HCT116 (cell line): Measurements from ENCODE around the gene TFF1. TPM values are rescaled to one million over a fixed set of nuclear protein-coding genes. Genes with fewer than 3 reads are reported as not detected.

Experiments
- ATAC-seq: fragments of 200-7000 bp; cut with Tn5 transposase; 2 replicates; pipeline ENCODE4 v1.9.1; 2020; ENCODE audit warnings: mild to moderate bottlenecking, moderate library complexity
- BruUV-seq: library from RNA; stranded (reverse); fragments of 400-500 nt; replicated peaks from 2 replicates; lab custom pipeline; 2021; lab: Mats Ljungman, UMichigan
- CTCF ChIA-PET: fragments of 300-600 bp; sonication (Branson Sonifier 250); formaldehyde crosslinking; loops from one replicate; lab custom pipeline; 2021; ENCODE audit warnings: antibody characterized with exemption; lab: Charles Lee
- POLR2A ChIA-PET: fragments of 300-600, 350-600 bp; sonication (Branson Sonifier 250); formaldehyde crosslinking; loops from one replicate; lab custom pipeline; 2021; ENCODE audit warnings: antibody characterized with exemption; lab: Charles Lee
- RAD21 ChIA-PET, 2 experiments: fragments of 300-600 bp; sonication (Branson Sonifier 250); formaldehyde crosslinking; loops; one replicate each; lab custom pipeline; 2023; ENCODE audit warnings: low total read pairs in 2 of 2; ENCODE audit not compliant: uncharacterized antibody in 2 of 2, unreplicated experiment in 2 of 2, low non-redundant PET in 1 of 2; lab: Charles Lee
- DNase-seq: peaks from one replicate; pipeline ENCODE4 v3.0.0-alpha.2; 2010; ENCODE audit warnings: low read depth, low spot score
- H2AFZ ChIP-seq: fragments of 200-600 bp; shearing (Covaris generic), sonication (generic); 2 replicates; pipeline ENCODE4 v1.6.1; 2017; ENCODE audit warnings: low read depth, mixed run types, mixed read lengths, antibody characterized with exemption, low read length; ENCODE audit not compliant: poor library complexity, severe bottlenecking
- H3K27ac ChIP-seq: 2 replicates; pipeline ENCODE4 v1.5.1; 2012; ENCODE audit warnings: low read depth, low read length
- H3K27me3 ChIP-seq: fragments of 200-600 bp; sonication (generic); 2 replicates; pipeline ENCODE4 v1.6.1; 2016; ENCODE audit warnings: mixed run types, low read length, mixed read lengths; ENCODE audit not compliant: insufficient read depth
- H3K36me3 ChIP-seq, 2 experiments: fragments of 200-500 bp in 1 of 2; fragments of 200-600 bp in 1 of 2; sonication (Bioruptor generic) in 1 of 2; sonication (generic) in 1 of 2; 2 replicates each; pipeline versions ENCODE4 v1.5.1 to v1.6.1; 2014 to 2016; ENCODE audit warnings: low read length in 2 of 2, inconsistent platforms in 1 of 2, mixed read lengths in 1 of 2, mixed run types in 1 of 2; ENCODE audit not compliant: insufficient read depth in 2 of 2, control insufficient read depth in 1 of 2
- H3K4me1 ChIP-seq, 2 experiments: fragments of 200-600 bp in 1 of 2; sonication (generic) in 1 of 2; 2 replicates each; pipeline versions ENCODE4 v1.5.1 to v1.6.1; 2012 to 2017; ENCODE audit warnings: low read length in 2 of 2, inconsistent platforms in 1 of 2, mild to moderate bottlenecking in 1 of 2, mixed read lengths in 1 of 2, mixed run types in 1 of 2, moderate library complexity in 1 of 2; ENCODE audit not compliant: insufficient read depth in 2 of 2, control insufficient read depth in 1 of 2
- H3K4me2 ChIP-seq: fragments of 200-600 bp; sonication (generic); 2 replicates; pipeline ENCODE4 v1.6.1; 2017; ENCODE audit warnings: mixed run types, low read length, mixed read lengths
- H3K4me3 ChIP-seq, 2 experiments: fragments of 200-600 bp in 1 of 2; sonication (generic) in 1 of 2; replicated peaks in 1 of 2; 2 replicates each; pipeline ENCODE4 v1.5.1; 2011 to 2016; ENCODE audit warnings: low read length in 2 of 2, control low read depth in 1 of 2, low read depth in 1 of 2, mild to moderate bottlenecking in 1 of 2, mixed read lengths in 1 of 2, mixed run types in 1 of 2
- H3K79me2 ChIP-seq: fragments of 200-600 bp; sonication (generic); 2 replicates; pipeline ENCODE4 v1.6.1; 2017; ENCODE audit warnings: mild to moderate bottlenecking, mixed run types, low read length, moderate library complexity, mixed read lengths; ENCODE audit not compliant: insufficient read depth
- H3K9ac ChIP-seq: fragments of 200-600 bp; sonication (generic); 2 replicates; pipeline ENCODE4 v1.6.1; 2016; ENCODE audit warnings: low read length, mixed read lengths
- H3K9me2 ChIP-seq: fragments of 200-600 bp; sonication (generic), shearing (Covaris generic); 2 replicates; pipeline ENCODE4 v1.6.1; 2017; ENCODE audit warnings: mixed run types, mild to moderate bottlenecking, moderate library complexity; ENCODE audit not compliant: insufficient read depth
- H3K9me3 ChIP-seq, 2 experiments: fragments of 200-500 bp in 1 of 2; fragments of 200-600 bp in 1 of 2; sonication (Bioruptor generic) in 1 of 2; sonication (generic) in 1 of 2; 2 replicates each; pipeline ENCODE4 v1.6.1; 2014 to 2017; ENCODE audit warnings: low read length in 2 of 2, mixed read lengths in 2 of 2, inconsistent platforms in 1 of 2, low read depth in 1 of 2, mild to moderate bottlenecking in 1 of 2, mixed run types in 1 of 2, moderate library complexity in 1 of 2; ENCODE audit not compliant: control insufficient read depth in 1 of 2, insufficient read depth in 1 of 2
- H4K20me1 ChIP-seq: fragments of 200-600 bp; sonication (generic), shearing (Covaris generic); 2 replicates; pipeline ENCODE4 v1.6.1; 2017; ENCODE audit warnings: mixed run types, mild to moderate bottlenecking, moderate library complexity; ENCODE audit not compliant: insufficient read depth
- CEBPB ChIP-seq: IDR thresholded peaks from 2 replicates; pipeline ENCODE4 v1.6.1; 2012; ENCODE audit warnings: low read depth
- CTCF ChIP-seq, 3 experiments: fragments of 200-600 bp in 1 of 3; sonication (generic) in 1 of 3; IDR thresholded peaks in 2 of 3; conservative IDR thresholded peaks in 1 of 3; 2 replicates each; pipeline ENCODE4 v1.5.1; 2012 to 2017; ENCODE audit warnings: low read depth in 2 of 3, low read length in 2 of 3, antibody characterized with exemption in 1 of 3, borderline replicate concordance in 1 of 3, control low read depth in 1 of 3, mild to moderate bottlenecking in 1 of 3, mixed read lengths in 1 of 3, mixed run types in 1 of 3, moderate library complexity in 1 of 3; ENCODE audit not compliant: insufficient read depth in 1 of 3
- EGR1 ChIP-seq: IDR thresholded peaks from 2 replicates; pipeline ENCODE4 v1.6.1; 2012; ENCODE audit warnings: low read depth
- ELF1 ChIP-seq: IDR thresholded peaks from 2 replicates; pipeline ENCODE4 v1.6.1; 2012; ENCODE audit warnings: low read depth, borderline replicate concordance
- EZH2 ChIP-seq: fragments of 200-600 bp; sonication (generic); IDR thresholded peaks from 2 replicates; pipeline ENCODE4 v1.6.1; 2017; ENCODE audit warnings: antibody characterized with exemption, mixed run types
- FOSL1 ChIP-seq: IDR thresholded peaks from 2 replicates; pipeline ENCODE4 v1.6.1; 2012; ENCODE audit warnings: low read depth
- JUND ChIP-seq: IDR thresholded peaks from 2 replicates; pipeline ENCODE4 v1.6.1; 2012
- MAX ChIP-seq: IDR thresholded peaks from 2 replicates; pipeline ENCODE4 v1.6.1; 2012
- POLR2A ChIP-seq: IDR thresholded peaks from 2 replicates; pipeline ENCODE4 v1.7.0; 2011; ENCODE audit warnings: borderline replicate concordance; ENCODE audit not compliant: insufficient read depth, insufficient read length; ENCODE audit errors: extremely low read depth
- POLR2AphosphoS5 ChIP-seq: IDR thresholded peaks from 2 replicates; pipeline ENCODE4 v1.6.1; 2011; ENCODE audit warnings: mild to moderate bottlenecking, low read depth, low read length, moderate library complexity
- REST ChIP-seq: IDR thresholded peaks from 2 replicates; pipeline ENCODE4 v1.6.1; 2012; ENCODE audit warnings: low read depth
- SIN3A ChIP-seq: IDR thresholded peaks from 2 replicates; pipeline ENCODE4 v1.6.1; 2012; ENCODE audit warnings: low read depth
- SRF ChIP-seq: IDR thresholded peaks from 2 replicates; pipeline ENCODE4 v1.6.1; 2012; ENCODE audit warnings: low read depth
- TCF7L2 ChIP-seq: IDR thresholded peaks from 2 replicates; pipeline ENCODE4 v1.7.0; 2011; ENCODE audit warnings: borderline replicate concordance, inconsistent platforms; ENCODE audit not compliant: insufficient read depth, insufficient read length; ENCODE audit errors: extremely low read depth
- ZBTB33 ChIP-seq: IDR thresholded peaks from 2 replicates; pipeline ENCODE4 v1.6.1; 2011; ENCODE audit warnings: mild to moderate bottlenecking, low read length, moderate library complexity; ENCODE audit not compliant: insufficient replicate concordance; ENCODE audit errors: extremely low read depth
- ZNF274 ChIP-seq: fragments of 200-500 bp; sonication (Bioruptor generic); IDR thresholded peaks from 2 replicates; pipeline ENCODE4 v1.6.1; 2014; ENCODE audit warnings: mild to moderate bottlenecking, low read depth, low read length, inconsistent platforms
- intact Hi-C: fragments of 100-400 bp; cut with micrococcal nuclease; formaldehyde crosslinking; loops from 2 replicates; pipeline ENCODE4 v1.10.0; 2022
- total RNA-seq: library from RNA; stranded (reverse); gene quantifications from one replicate; pipeline ENCODE4 v1.2.1, GENCODE V29; 2021; ENCODE audit not compliant: unreplicated experiment

TFF1 gene
- total RNA-seq, 1 experiment from 2014 or later, result 0.61 TPM

- Histone ChIP-seq H3K27me3 (0 out of 2 replicates have a peak, but pooled peaks cover 3% of the 10 kb centered on the region), H3K4me2 (no peak overlapping the region), H3K9me3 (no peaks in the 10 kb centered on the region), H3K27ac (no peak overlapping the region), H3K4me3 (no peak overlapping the region), H3K79me2 (no peaks in the 10 kb centered on the region), H3K9ac (no peak overlapping the region), H3K4me1 (no peaks in the 10 kb centered on the region), H4K20me1 (no peaks in the 10 kb centered on the region), H3K9me2 (no peaks in the 10 kb centered on the region), H2AFZ (no peak overlapping the region), H3K36me3 (no peaks in the 10 kb centered on the region)
- no peak for TF ChIP-seq SIN3A
- TF ChIP-seq MAX, result no peak
- no peak for TF ChIP-seq EZH2
- no peak for TF ChIP-seq ELF1
- no peak for TF ChIP-seq POLR2A
- no peak for TF ChIP-seq CEBPB
- TF ChIP-seq TCF7L2, result no peak
- TF ChIP-seq EGR1, result no peak
- TF ChIP-seq SRF, result no peak
- no peak for TF ChIP-seq POLR2AphosphoS5
- no peak for TF ChIP-seq JUND
- no peak for TF ChIP-seq REST
- no peak for TF ChIP-seq CTCF (IDR thresholded peaks at IDR 0.05 in 2 of 3, conservative IDR thresholded peaks at IDR 0.05 in 1 of 3; ENCODE audit: borderline replicate concordance in 1 of 3, insufficient read depth in 1 of 3, low read depth in 2 of 3, low read length in 2 of 3)
- no peak for TF ChIP-seq FOSL1
- no peak for TF ChIP-seq ZNF274
- TF ChIP-seq ZBTB33, result no peak
- intact Hi-C loops, result no loop called here
- ChIA-PET RAD21 (no interaction called here), POLR2A (no interaction called here), CTCF (interaction anchor here (1.1 kb wide), 1 partner anchor 9 kb away, joined by 5 read pairs; no protein-coding TSS in a partner anchor)
- BruUV-seq, result no TSS peak
- DNase-seq (no peak), ATAC-seq (no peak)
Measured at GRCh38 chr21:42369821-42370220, 3.5 kb upstream of the TFF1 start.
